Activated gamma-delta T cell treated with anti-CD3 and anti-CD28 coated beads, Interleukin-2, amount 50 U/mL, for 16 hours (primary cell): ENCODE measurements around the gene KLHL1.

ENCODE experiments used
- DNase-seq: peaks from one replicate; pipeline ENCODE4 v3.0.0-alpha.2; 2020; ENCODE audit warnings: low read depth

The KLHL1 gene

GRCh38 chr13:70016116-70016515, 92.1 kb downstream of the KLHL1 start:
- no peak for DNase-seq

GRCh38 chr13:70014337-70014736, 93.9 kb downstream of the KLHL1 start:
- no peak for DNase-seq

DNA sequence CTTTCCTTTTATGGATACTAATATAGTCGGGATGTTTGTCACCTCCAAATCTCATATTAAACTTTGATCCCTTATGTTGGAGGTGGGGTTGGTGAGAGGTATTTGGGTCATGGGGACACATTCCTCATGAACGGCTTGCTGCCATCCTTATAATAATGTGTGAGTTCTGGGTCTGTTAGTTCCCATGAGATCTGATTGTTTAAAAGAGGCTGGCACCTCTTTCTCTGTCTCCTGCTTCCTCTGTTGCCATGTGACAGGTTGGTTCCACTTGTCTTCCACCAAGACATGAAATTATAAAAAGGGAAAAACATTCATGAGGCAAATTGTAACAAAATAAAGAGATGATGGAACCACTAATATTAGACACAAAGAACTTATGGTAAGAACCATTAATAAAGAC, 108.4 kb downstream of the KLHL1 start:
- DNase-seq = no peak

- DNase-seq = no peak
Observed at GRCh38 chr13:69997061-69997460, 111.2 kb downstream of the KLHL1 start.

GRCh38 chr13:69980799-69981198, 127.5 kb downstream of the KLHL1 start:
- no peak for DNase-seq

DNA sequence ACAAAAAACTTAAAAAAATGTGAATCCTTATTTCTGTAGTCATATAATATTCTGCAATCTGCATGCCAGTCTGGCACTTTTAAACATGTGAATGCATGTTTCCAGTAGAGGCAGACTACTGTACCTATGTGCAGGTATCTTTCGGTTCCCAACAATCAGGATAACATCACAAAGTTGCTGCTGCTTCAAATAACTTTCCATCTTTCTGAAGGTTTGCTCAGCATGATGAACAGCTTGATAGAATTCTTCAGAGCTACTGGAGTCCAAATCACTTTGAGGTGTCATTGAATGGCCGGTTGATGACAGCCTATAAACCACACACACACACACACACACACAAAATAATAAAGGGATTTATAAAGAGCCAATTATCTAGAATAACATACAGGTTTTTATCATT, 132.8 kb downstream of the KLHL1 start:
- DNase-seq = no peak

DNA sequence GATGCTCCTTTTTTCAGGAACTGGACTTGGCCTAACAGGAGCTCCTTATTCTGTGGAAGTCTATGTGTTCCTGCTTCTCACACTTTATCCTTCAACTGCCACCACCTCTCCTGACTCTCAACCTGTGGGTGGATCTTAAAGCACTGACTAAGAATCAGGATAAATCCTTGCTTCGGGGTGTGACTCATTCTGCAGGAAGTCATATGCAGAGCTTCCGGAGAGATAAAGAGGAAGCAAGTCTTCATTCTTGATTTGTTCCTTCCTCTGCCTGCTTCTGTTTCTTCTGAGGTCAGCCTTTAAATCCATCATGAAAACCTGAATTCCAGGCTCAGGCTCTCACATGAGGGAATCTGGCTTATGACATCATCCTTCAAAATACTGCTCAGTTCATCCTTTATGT, 137.7 kb downstream of the KLHL1 start:
- no peak for DNase-seq

- no peak for DNase-seq
Observed at GRCh38 chr13:69959046-69959445, 149.2 kb downstream of the KLHL1 start.

GRCh38 chr13:69956839-69957238, 151.4 kb downstream of the KLHL1 start:
- no peak for DNase-seq

DNA sequence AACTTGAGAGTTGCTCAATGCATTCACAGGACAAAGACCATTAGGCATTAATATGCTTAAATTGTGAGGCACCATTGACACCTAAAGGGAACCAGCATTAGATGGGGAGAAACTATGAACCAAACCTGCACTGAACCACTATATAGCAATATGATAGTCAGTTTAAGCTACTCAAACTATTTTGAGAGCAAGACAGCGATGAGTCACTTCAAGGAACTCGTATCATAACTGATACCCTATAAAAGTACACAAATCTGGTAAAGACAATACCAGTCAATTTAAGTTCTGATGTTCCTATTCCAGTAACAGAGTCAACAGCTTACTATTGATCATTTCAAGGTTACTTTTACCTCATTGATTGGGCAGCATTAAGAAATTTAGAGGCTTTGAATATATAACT, 151.9 kb downstream of the KLHL1 start:
- DNase-seq = no peak

DNA sequence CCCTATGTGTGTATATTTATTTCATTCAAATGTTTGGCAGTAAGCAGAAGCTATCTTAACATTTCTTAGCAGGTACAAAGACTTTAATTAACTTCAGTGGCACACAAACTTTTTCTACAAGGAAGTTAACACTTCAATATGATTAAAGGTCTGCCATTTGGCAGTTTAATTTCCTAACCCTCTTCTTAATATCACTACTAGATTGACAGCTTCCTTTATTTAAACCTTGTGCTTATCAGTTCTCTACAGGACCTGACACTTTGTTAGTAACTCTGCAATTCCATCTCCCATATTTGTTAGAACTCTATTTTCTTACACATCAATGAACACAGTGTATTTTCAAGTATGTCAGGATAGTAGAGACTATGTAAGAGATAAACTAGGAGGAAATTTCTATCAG, 153.0 kb downstream of the KLHL1 start:
- no peak for DNase-seq

GRCh38 chr13:69951412-69951811, 156.8 kb downstream of the KLHL1 start:
- DNase-seq = no peak

GRCh38 chr13:69950160-69950559, 158.1 kb downstream of the KLHL1 start:
- DNase-seq = no peak

DNA sequence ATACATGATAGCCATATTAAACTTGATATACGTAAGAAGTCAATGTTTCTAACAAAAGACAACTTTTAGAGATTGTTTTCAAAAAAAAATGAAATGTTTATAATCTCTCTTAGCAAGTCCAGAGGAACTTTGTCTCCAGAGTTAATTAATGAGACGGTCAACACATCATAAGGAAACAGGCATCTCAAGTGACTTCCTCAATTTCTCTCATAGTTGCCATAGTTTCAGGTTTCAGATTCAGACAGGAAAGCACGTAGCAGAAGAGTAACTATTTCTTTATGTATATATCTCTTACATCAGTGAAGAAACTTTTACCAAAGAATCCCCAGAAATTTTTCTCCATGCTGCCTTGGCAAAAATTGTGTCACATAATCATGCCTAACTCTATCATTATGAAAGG, 160.2 kb downstream of the KLHL1 start:
- DNase-seq = no peak

DNA sequence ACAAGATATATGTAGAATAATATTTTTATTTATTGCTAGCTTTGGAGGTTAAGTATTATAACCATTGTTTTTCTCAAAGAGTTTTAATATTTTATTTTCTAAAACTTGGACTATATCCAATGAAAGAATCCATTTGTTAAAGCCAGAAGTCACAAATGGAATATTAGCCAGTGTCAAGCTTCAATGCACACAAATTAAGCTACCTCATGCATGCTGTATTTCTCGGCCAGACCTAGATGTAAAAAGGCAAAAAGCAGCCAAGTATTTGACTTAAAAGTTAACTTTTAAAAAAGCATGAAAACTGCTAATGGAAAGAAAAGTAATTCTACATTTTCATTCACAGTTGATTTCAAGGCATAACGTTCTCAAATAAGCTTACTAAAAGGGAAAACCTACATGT, 160.7 kb downstream of the KLHL1 start:
- no peak for DNase-seq

DNA sequence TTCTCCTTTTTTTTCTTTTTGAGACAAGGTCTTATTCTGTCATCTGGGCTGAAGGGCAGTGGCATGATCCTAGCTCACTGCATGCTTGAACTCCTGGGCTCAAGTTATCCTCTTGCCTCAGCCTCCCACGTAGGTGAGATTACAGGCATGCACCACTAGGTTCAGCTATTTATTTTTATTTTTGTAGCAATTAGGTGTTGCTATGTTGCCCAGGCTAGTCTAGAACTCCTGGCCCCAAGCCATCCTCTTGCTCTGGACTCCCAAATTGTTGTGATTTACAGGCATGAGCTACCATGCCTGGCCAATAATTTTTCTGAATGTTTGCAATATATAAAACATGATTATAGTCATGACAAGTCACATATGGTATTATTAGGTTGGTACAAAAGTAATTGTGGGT, 161.7 kb downstream of the KLHL1 start:
- no peak for DNase-seq

GRCh38 chr13:69935043-69935442, 173.2 kb downstream of the KLHL1 start:
- no peak for DNase-seq

GRCh38 chr13:69928262-69928661, 180.0 kb downstream of the KLHL1 start:
- no peak for DNase-seq

DNA sequence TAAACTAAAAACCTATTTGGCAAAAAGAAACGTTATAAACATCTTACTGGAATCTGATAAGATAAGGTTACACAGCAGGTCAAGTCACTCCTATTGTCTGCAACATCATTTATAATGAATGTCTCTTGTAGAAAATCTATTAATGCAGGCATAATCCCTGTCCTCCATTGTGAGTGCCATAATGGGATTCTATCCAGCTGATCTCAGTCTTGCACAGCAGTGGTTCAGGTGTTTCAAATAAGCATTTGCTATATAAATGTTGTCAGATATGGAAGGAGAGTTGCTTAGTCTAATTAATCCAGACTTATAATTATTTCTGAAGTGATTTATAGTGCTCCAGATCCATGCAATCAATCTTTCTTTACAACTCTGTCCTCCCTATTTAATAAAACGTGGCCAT, 187.1 kb downstream of the KLHL1 start:
- no peak for DNase-seq

DNA sequence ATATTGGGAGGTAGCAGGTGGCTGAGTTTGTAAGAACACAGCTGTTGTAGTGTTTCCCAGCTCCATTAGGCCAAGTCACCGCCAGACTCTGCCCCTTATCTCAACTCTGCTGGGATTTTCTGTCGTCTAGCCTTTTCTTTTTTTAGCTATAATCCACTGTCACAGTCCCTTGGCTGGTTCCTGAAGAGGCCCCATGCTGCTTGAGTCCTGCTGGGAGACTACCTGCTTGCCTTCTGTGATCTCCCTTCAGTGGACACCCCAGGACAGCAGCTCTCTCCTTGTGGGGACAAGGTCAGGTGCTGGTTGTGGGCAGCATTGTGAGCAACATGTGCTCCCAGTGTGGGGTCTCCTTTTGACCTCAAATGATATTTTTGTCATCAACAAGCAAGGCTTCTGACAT, 195.6 kb downstream of the KLHL1 start:
- DNase-seq = no peak

DNA sequence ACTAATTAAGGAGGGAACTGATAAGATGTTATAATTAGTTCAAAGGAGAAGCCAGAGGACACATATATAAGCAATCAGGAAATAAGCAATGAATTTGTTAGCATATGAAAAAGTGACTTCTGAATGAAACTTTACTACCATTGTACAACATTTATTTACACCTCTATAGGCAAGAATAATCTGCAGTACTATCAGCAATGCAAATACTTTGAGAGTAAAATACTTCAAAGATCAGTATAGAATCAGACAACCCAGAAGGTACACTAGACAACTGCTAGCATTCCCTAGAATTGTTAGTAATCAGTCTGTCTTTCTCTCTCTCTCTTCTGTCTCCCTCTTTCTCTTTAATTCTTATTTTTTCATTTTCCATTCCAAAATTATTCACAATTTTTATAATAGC, 197.5 kb downstream of the KLHL1 start:
- DNase-seq = no peak

DNA sequence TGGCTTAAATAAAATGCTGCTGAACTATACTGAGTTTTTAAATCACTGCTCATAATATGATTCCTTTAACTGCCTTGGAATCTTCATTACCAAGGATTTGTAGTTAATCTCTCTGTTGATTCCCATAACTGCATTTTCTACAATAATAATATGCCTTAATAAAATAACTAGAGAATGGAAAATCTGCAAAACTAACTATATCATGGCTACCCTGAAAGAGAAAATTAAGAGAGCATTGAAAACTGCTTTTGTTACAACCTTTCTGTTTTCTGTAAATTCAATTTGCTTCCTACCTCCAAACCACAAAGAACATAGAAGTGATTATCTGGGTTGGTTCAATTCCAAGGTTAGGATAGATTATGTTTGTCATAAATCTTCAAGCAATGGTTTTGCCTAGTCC, 203.5 kb downstream of the KLHL1 start:
- no peak for DNase-seq

GRCh38 chr13:69903081-69903480, 205.2 kb downstream of the KLHL1 start:
- DNase-seq = no peak

DNA sequence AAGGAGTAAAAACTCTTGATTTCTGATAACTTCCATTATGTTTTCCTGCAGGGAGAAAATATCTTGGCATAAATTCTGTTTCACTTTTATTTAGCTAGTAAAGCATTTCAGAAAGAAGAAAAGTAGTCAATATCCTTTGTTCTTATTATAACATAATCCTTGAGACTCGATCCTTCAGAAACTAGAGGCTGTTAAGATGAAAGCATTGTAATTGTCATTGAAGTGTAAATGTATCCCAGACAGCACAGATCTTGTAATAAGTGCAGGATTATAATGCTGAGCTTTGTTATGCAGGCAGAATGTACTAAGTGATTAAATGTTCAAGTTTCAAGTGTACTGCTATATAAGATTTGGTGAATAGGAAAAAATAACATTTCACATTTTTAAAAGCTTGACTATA, 225.8 kb downstream of the KLHL1 start:
- no peak for DNase-seq

- no peak for DNase-seq
Observed at GRCh38 chr13:69879936-69880335, 228.3 kb downstream of the KLHL1 start.
